ENCODE measurements around the gene EIF6.

DNA sequence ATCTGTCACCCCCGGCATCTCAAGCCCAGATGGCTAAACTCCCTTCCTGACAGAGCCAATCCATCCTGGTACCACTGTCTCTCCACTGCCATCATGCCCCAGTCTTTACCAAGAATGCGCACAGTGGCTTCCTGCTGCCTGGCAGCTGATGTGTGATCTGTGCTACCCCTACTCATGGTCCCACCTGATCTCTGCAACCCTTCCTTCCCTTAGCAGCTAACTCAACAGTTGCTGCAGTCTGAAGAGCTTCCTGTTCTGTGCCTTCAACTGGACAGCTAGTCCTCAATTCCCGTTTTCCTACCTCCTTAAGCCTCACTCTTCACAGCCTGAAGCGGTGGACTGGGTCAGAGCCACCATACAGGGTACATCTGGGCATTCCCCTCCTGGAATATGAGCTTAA lies 15.2 kb upstream of the EIF6 start:
- TF ChIP-seq, protein P1, sequence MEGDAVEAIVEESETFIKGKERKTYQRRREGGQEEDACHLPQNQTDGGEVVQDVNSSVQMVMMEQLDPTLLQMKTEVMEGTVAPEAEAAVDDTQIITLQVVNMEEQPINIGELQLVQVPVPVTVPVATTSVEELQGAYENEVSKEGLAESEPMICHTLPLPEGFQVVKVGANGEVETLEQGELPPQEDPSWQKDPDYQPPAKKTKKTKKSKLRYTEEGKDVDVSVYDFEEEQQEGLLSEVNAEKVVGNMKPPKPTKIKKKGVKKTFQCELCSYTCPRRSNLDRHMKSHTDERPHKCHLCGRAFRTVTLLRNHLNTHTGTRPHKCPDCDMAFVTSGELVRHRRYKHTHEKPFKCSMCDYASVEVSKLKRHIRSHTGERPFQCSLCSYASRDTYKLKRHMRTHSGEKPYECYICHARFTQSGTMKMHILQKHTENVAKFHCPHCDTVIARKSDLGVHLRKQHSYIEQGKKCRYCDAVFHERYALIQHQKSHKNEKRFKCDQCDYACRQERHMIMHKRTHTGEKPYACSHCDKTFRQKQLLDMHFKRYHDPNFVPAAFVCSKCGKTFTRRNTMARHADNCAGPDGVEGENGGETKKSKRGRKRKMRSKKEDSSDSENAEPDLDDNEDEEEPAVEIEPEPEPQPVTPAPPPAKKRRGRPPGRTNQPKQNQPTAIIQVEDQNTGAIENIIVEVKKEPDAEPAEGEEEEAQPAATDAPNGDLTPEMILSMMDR (IDR thresholded peaks at IDR 0.05 in 8 of 11, conservative IDR thresholded peaks at IDR 0.05 in 3 of 11): no peak
- no peak for TF ChIP-seq POLR2AphosphoS5 (IDR thresholded peaks at IDR 0.05)
- no peak for TF ChIP-seq POLR2A (IDR thresholded peaks at IDR 0.05)
